CD4-positive, alpha-beta memory T cell (primary cell): Measurements from ENCODE around the gene EIF1AX. TPM values are rescaled to one million over a fixed set of nuclear protein-coding genes. Genes with fewer than 3 reads are reported as not detected.

Source experiments
- CTCF ChIA-PET: fragments of 350-600 bp; sonication (Branson Sonifier 250); formaldehyde crosslinking; loops from one replicate; lab custom pipeline; 2021; ENCODE audit warnings: inconsistent platforms; ENCODE audit not compliant: partially characterized antibody; lab: Charles Lee
- POLR2A ChIA-PET: fragments of 350-600 bp; sonication (Branson Sonifier 250); formaldehyde crosslinking; loops from one replicate; lab custom pipeline; 2021; ENCODE audit not compliant: partially characterized antibody; lab: Charles Lee
- DNase-seq, 5 donors: peaks; one replicate each; pipeline versions ENCODE4 v3.0.0 to v3.0.0-alpha.2; 2020 to 2022; ENCODE audit warnings: mixed read lengths in 1 of 5
- H3K27ac ChIP-seq: one replicate; pipeline ENCODE4 v1.7.0; 2013; ENCODE audit warnings: low read depth, low read length
- H3K27me3 ChIP-seq: 2 replicates; pipeline ENCODE4 v1.7.0; 2013; ENCODE audit warnings: mild to moderate bottlenecking, low read length, moderate library complexity; ENCODE audit not compliant: insufficient read depth
- H3K36me3 ChIP-seq: 2 replicates; pipeline ENCODE4 v1.7.0; 2013; ENCODE audit warnings: mild to moderate bottlenecking, low read length, moderate library complexity; ENCODE audit not compliant: insufficient read depth
- H3K4me1 ChIP-seq: 2 replicates; pipeline ENCODE4 v1.7.0; 2013; ENCODE audit warnings: mild to moderate bottlenecking, low read length, moderate library complexity; ENCODE audit not compliant: insufficient read depth
- H3K4me3 ChIP-seq, 2 donors: one replicate each; pipeline ENCODE4 v1.7.0; 2013; ENCODE audit warnings: low read length in 2 of 2, mild to moderate bottlenecking in 1 of 2
- H3K9me3 ChIP-seq, 2 donors: one replicate each; pipeline ENCODE4 v1.7.0; 2013; ENCODE audit warnings: low read length in 2 of 2, control low read depth in 1 of 2; ENCODE audit not compliant: control insufficient read depth in 1 of 2
- H3K27ac Mint-ChIP-seq, 7 donors: one replicate each; pipeline ENCODE4 v1.8.0; 2020 to 2021; ENCODE audit warnings: mixed read lengths in 7 of 7, mild to moderate bottlenecking in 6 of 7, inconsistent platforms in 3 of 7, moderate library complexity in 3 of 7
- H3K27me3 Mint-ChIP-seq, 2 donors: one replicate each; pipeline ENCODE4 v1.8.0; 2020 to 2021; ENCODE audit warnings: mixed read lengths in 2 of 2
- H3K36me3 Mint-ChIP-seq, 2 donors: one replicate each; pipeline ENCODE4 v1.8.0; 2020 to 2021; ENCODE audit warnings: mixed read lengths in 2 of 2, inconsistent platforms in 1 of 2, mild to moderate bottlenecking in 1 of 2
- H3K4me1 Mint-ChIP-seq, 4 donors: one replicate each; pipeline ENCODE4 v1.8.0; 2020 to 2021; ENCODE audit warnings: mixed read lengths in 4 of 4, mild to moderate bottlenecking in 1 of 4
- H3K4me3 Mint-ChIP-seq, 8 donors: one replicate each; pipeline ENCODE4 v1.8.0; 2020 to 2021; ENCODE audit warnings: mixed read lengths in 8 of 8, mild to moderate bottlenecking in 7 of 8, moderate library complexity in 6 of 8, inconsistent platforms in 3 of 8
- H3K9me3 Mint-ChIP-seq, 8 donors: one replicate each; pipeline ENCODE4 v1.8.0; 2020 to 2021; ENCODE audit warnings: mixed read lengths in 8 of 8, mild to moderate bottlenecking in 5 of 8, inconsistent platforms in 3 of 8, moderate library complexity in 1 of 8
- intact Hi-C: fragments of 100-400 bp; cut with micrococcal nuclease; formaldehyde crosslinking; loops from one replicate; pipeline ENCODE4 v1.15.1; 2023
- polyA plus RNA-seq, 2 donors: library from polyadenylated mRNA; unstranded; fragments of 300-500 nt; fragmentation: Illumina TruSeq; gene quantifications; one replicate each; pipeline ENCODE4 v1.2.3, GENCODE V29; 2021
- total RNA-seq, 2 experiments: library from RNA; stranded (reverse); gene quantifications; one replicate each; pipeline ENCODE4 v1.2.3, GENCODE V29; 2021

The EIF1AX gene
- total and polyA plus RNA-seq, 4 experiments from 2014 or later, result 61.1 to 122 (median 73.7) TPM

GRCh38 chrX:20116087-20116576, 25.5 kb downstream of the EIF1AX start:
- Histone ChIP-seq H3K4me1 (no peaks in the 10 kb centered on the region), H3K27ac (no peak overlapping the region), H3K9me3 (no peaks in the 10 kb centered on the region), H3K4me3 (no peak overlapping the region), H3K36me3 (no peaks in the 10 kb centered on the region), H3K27me3 (no peaks in the 10 kb centered on the region)
- intact Hi-C loops, result no loop called here
- Mint-ChIP-seq H3K4me3 (peak overlapping the region; percentile 10 to 61 (median 44)), H3K9me3 (no peaks in the 10 kb centered on the region), H3K4me1 (peaks cover 0 to 15% (median 2%) of the 10 kb centered on the region in 4 donors), H3K27me3 (peaks cover 2 to 8% of the 10 kb centered on the region in 2 donors), H3K36me3 (peaks cover 0 to 6% of the 10 kb centered on the region in 2 donors), H3K27ac (no peak overlapping the region)
- ChIA-PET CTCF (no interaction called here), POLR2A (no interaction called here)
- no peak for DNase-seq

- Mint-ChIP-seq H3K27me3 (peaks cover 2 to 8% of the 10 kb centered on the region in 2 donors), H3K4me3 (no peak overlapping the region), H3K4me1 (no peaks in the 10 kb centered on the region), H3K9me3 (no peaks in the 10 kb centered on the region), H3K27ac (no peak overlapping the region), H3K36me3 (peaks cover 0 to 6% of the 10 kb centered on the region in 2 donors)
- CTCF ChIA-PET, result no interaction called here
- H3K36me3 ChIP-seq, result no peaks in the 10 kb centered on the region
- H3K27me3 ChIP-seq, result no peaks in the 10 kb centered on the region
- no peaks in the 10 kb centered on the region for H3K9me3 ChIP-seq
- no peak for DNase-seq
- no peak overlapping the region for H3K4me3 ChIP-seq
- intact Hi-C loops, result no loop called here
- no peaks in the 10 kb centered on the region for H3K4me1 ChIP-seq
- POLR2A ChIA-PET, result no interaction called here
- no peak overlapping the region for H3K27ac ChIP-seq
Observed at GRCh38 chrX:20112022-20112774, 29.4 kb downstream of the EIF1AX start.

- Histone ChIP-seq H3K36me3 (no peaks in the 10 kb centered on the region), H3K27ac (no peak overlapping the region), H3K4me1 (no peaks in the 10 kb centered on the region), H3K9me3 (no peaks in the 10 kb centered on the region), H3K4me3 (no peak overlapping the region), H3K27me3 (no peaks in the 10 kb centered on the region)
- H3K4me3 Mint-ChIP-seq, result no peak overlapping the region
- no peaks in the 10 kb centered on the region for H3K4me1 Mint-ChIP-seq
- ChIA-PET CTCF (no interaction called here), POLR2A (no interaction called here)
- H3K9me3 Mint-ChIP-seq, result no peaks in the 10 kb centered on the region
- intact Hi-C loops, result no loop called here
- H3K36me3 Mint-ChIP-seq, result peaks cover 0 to 6% of the 10 kb centered on the region in 2 donors
- DNase-seq, result no peak
- peak overlapping the region in 1 of 7 donors; percentile 74 for H3K27ac Mint-ChIP-seq
- H3K27me3 Mint-ChIP-seq, result peaks cover 2 to 5% of the 10 kb centered on the region in 2 donors
Observed at GRCh38 chrX:20111271-20111670, 30.4 kb downstream of the EIF1AX start.

- peak overlapping the region in 1 of 7 donors; percentile 69 for H3K27ac Mint-ChIP-seq
- Histone ChIP-seq H3K27me3 (no peaks in the 10 kb centered on the region), H3K4me3 (no peak overlapping the region), H3K36me3 (no peaks in the 10 kb centered on the region), H3K9me3 (no peaks in the 10 kb centered on the region), H3K4me1 (no peaks in the 10 kb centered on the region), H3K27ac (no peak overlapping the region)
- no peaks in the 10 kb centered on the region for H3K4me1 Mint-ChIP-seq
- no peak for DNase-seq
- peaks cover 0 to 4% of the 10 kb centered on the region in 2 donors for H3K36me3 Mint-ChIP-seq
- no peaks in the 10 kb centered on the region for H3K27me3 Mint-ChIP-seq
- intact Hi-C loops, result no loop called here
- no peaks in the 10 kb centered on the region for H3K9me3 Mint-ChIP-seq
- ChIA-PET CTCF (no interaction called here), POLR2A (no interaction called here)
- no peak overlapping the region for H3K4me3 Mint-ChIP-seq
Observed at GRCh38 chrX:20101934-20102581, 39.6 kb downstream of the EIF1AX start.

- Histone ChIP-seq H3K36me3 (no peaks in the 10 kb centered on the region), H3K27ac (no peak overlapping the region), H3K4me3 (no peak overlapping the region), H3K27me3 (no peaks in the 10 kb centered on the region), H3K4me1 (no peaks in the 10 kb centered on the region), H3K9me3 (no peaks in the 10 kb centered on the region)
- ChIA-PET POLR2A (no interaction called here), CTCF (no interaction called here)
- Mint-ChIP-seq H3K27me3 (peaks cover 0 to 2% of the 10 kb centered on the region in 2 donors), H3K9me3 (no peaks in the 10 kb centered on the region), H3K4me1 (no peaks in the 10 kb centered on the region), H3K4me3 (no peak overlapping the region), H3K36me3 (peaks cover 0 to 5% of the 10 kb centered on the region in 2 donors), H3K27ac (no peak overlapping the region)
- intact Hi-C loops, result no loop called here
- no peak for DNase-seq
Observed at GRCh38 chrX:20091499-20091898, 50.1 kb downstream of the EIF1AX start.

DNA sequence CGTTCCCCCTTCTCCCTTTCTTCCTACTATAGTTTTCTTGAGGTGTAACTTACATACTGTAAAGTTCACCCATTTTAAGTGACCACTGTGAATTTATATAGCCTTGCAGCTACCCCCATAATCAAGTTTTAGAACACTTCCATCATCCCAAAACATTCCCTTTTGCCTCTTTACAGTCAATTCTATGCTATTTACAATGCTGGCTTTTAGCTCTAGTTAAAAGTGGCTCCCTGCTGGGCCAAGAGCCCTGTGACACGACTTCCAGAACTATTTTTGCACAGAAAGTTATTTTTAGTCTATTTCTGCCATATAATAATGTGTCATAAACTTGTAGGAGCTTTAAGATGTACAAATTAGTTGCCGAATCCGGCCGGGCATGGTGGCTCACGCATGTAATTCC, 51.8 kb downstream of the EIF1AX start:
- Mint-ChIP-seq H3K36me3 (peaks cover 0 to 5% of the 10 kb centered on the region in 2 donors), H3K27me3 (peaks cover 0 to 2% of the 10 kb centered on the region in 2 donors), H3K4me3 (no peak overlapping the region), H3K27ac (no peak overlapping the region), H3K4me1 (no peaks in the 10 kb centered on the region), H3K9me3 (no peaks in the 10 kb centered on the region)
- ChIA-PET CTCF (interaction anchor here (1.0 kb wide), 1 partner anchor 21 kb away, joined by 3 read pairs; no protein-coding TSS in a partner anchor), POLR2A (no interaction called here)
- H3K27me3 ChIP-seq, result no peaks in the 10 kb centered on the region
- H3K4me3 ChIP-seq, result no peak overlapping the region
- no peaks in the 10 kb centered on the region for H3K4me1 ChIP-seq
- H3K27ac ChIP-seq, result no peak overlapping the region
- no peak for DNase-seq
- H3K36me3 ChIP-seq, result no peaks in the 10 kb centered on the region
- H3K9me3 ChIP-seq, result no peaks in the 10 kb centered on the region
- intact Hi-C loops, result no loop called here

GRCh38 chrX:20080277-20080676, 61.4 kb downstream of the EIF1AX start:
- Mint-ChIP-seq H3K27ac (no peak overlapping the region), H3K36me3 (no peaks in the 10 kb centered on the region), H3K4me3 (no peak overlapping the region), H3K9me3 (no peaks in the 10 kb centered on the region), H3K27me3 (peaks cover 0 to 2% of the 10 kb centered on the region in 2 donors), H3K4me1 (no peaks in the 10 kb centered on the region)
- intact Hi-C loops, result no loop called here
- no peak overlapping the region for H3K27ac ChIP-seq
- DNase-seq, result no peak
- H3K36me3 ChIP-seq, result no peaks in the 10 kb centered on the region
- POLR2A ChIA-PET, result no interaction called here
- H3K9me3 ChIP-seq, result no peaks in the 10 kb centered on the region
- H3K4me1 ChIP-seq, result no peaks in the 10 kb centered on the region
- no peaks in the 10 kb centered on the region for H3K27me3 ChIP-seq
- no peak overlapping the region for H3K4me3 ChIP-seq
- CTCF ChIA-PET, result no interaction called here
